K562 (cell line): Measurements from ENCODE around the gene METTL25B. TPM values are rescaled to one million over a fixed set of nuclear protein-coding genes. Genes with fewer than 3 reads are reported as not detected.

Experiments
- ATAC-seq: fragments of 200-7000 bp; cut with Tn5 transposase; 3 replicates; pipeline ENCODE4 v1.9.1; 2020; ENCODE audit warnings: moderate library complexity
- BruUV-seq: library from RNA; stranded (reverse); fragments of 400-500 nt; replicated peaks from 2 replicates; lab custom pipeline; 2021; lab: Mats Ljungman, UMichigan
- CTCF ChIA-PET: fragments of 300-600 bp; formaldehyde crosslinking; extraction: SDS; loops from one replicate; lab custom pipeline; 2021; ENCODE audit warnings: low intra/inter-chr PET ratio; lab: Yijun Ruan, JAX
- POLR2A ChIA-PET: fragments of 300-600, 350-650 bp; sonication (Branson Sonifier 250); formaldehyde crosslinking; extraction: SDS; loops from one replicate; lab custom pipeline; 2021; ENCODE audit warnings: antibody characterized with exemption, inconsistent platforms; lab: Yijun Ruan, JAX
- DNase-seq, 4 experiments: peaks; one replicate each; pipeline versions ENCODE4 v3.0.0 to v3.0.0-alpha.2; 2011 to 2018; ENCODE audit warnings: low spot score in 3 of 4, mixed read lengths in 3 of 4; ENCODE audit errors: extremely low read depth in 1 of 4
- FAIRE-seq: peaks from 2 replicates; lab custom pipeline; 2011; peaks lifted over from hg19 to GRCh38; lab: Jason Lieb, UNC
- H2AFZ ChIP-seq: 2 replicates; pipeline ENCODE4 v1.6.0; 2011; ENCODE audit warnings: low read depth, low read length, control low read depth, inconsistent platforms
- H3K27ac ChIP-seq: fragments of 200-600 bp; 3 replicates; pipeline ENCODE4 v1.8.0; 2011; ENCODE audit warnings: low read depth, mild to moderate bottlenecking, control low read depth, inconsistent platforms, low read length, moderate library complexity, mixed read lengths; ENCODE audit errors: extremely low read depth
- H3K27me3 ChIP-seq, 2 experiments: fragments of 300-600 bp in 1 of 2; 2 replicates in 1 of 2; 3 replicates in 1 of 2; pipeline versions ENCODE4 v1.6.0 to v1.8.0; 2011; ENCODE audit warnings: inconsistent platforms in 2 of 2, low read length in 2 of 2, mild to moderate bottlenecking in 1 of 2, mixed read lengths in 1 of 2, moderate library complexity in 1 of 2; ENCODE audit not compliant: control insufficient read depth in 2 of 2, insufficient read depth in 2 of 2
- H3K36me3 ChIP-seq: fragments of 300-600 bp; 3 replicates; pipeline ENCODE4 v1.8.0; 2011; ENCODE audit warnings: mild to moderate bottlenecking, low read length, inconsistent platforms; ENCODE audit not compliant: control insufficient read depth, insufficient read depth
- H3K4me1 ChIP-seq, 2 experiments: fragments of 200-600 bp in 1 of 2; replicated peaks in 1 of 2; 2 replicates in 1 of 2; 3 replicates in 1 of 2; pipeline versions ENCODE4 v1.5.1 to v1.8.0; 2011; ENCODE audit warnings: inconsistent platforms in 2 of 2, low read length in 2 of 2, mild to moderate bottlenecking in 1 of 2, mixed read lengths in 1 of 2, moderate library complexity in 1 of 2; ENCODE audit not compliant: control insufficient read depth in 2 of 2, insufficient read depth in 2 of 2
- H3K4me2 ChIP-seq: 2 replicates; pipeline ENCODE4 v1.6.1; 2011; ENCODE audit warnings: low read length, control low read depth, inconsistent platforms, mixed read lengths; ENCODE audit not compliant: insufficient read depth
- H3K4me3 ChIP-seq: fragments of 200-600 bp; sonication (generic), shearing (Covaris generic); 2 replicates; pipeline ENCODE4 v1.5.1; 2016; ENCODE audit warnings: control low read depth, inconsistent platforms
- H3K79me2 ChIP-seq: fragments of 200-600 bp; 3 replicates; pipeline ENCODE4 v1.8.0; 2011; ENCODE audit warnings: low read length, inconsistent platforms; ENCODE audit not compliant: control insufficient read depth, insufficient read depth
- H3K9ac ChIP-seq, 2 experiments: 2 replicates each; pipeline versions ENCODE4 v1.6.0 to v1.6.1; 2011; ENCODE audit warnings: low read depth in 2 of 2, low read length in 2 of 2, control low read depth in 1 of 2, inconsistent platforms in 1 of 2, mild to moderate bottlenecking in 1 of 2, mixed read lengths in 1 of 2; ENCODE audit not compliant: insufficient read depth in 1 of 2
- H3K9me1 ChIP-seq: one replicate; pipeline ENCODE4 v1.6.0; 2011; ENCODE audit warnings: inconsistent platforms, mild to moderate bottlenecking, low read length, moderate library complexity; ENCODE audit not compliant: control insufficient read depth, insufficient read depth
- H3K9me3 ChIP-seq: replicated peaks from 2 replicates; pipeline ENCODE4 v1.5.1; 2011; ENCODE audit warnings: low read depth, low read length, inconsistent platforms; ENCODE audit not compliant: control insufficient read depth, insufficient read depth
- H4K20me1 ChIP-seq: replicated peaks from 2 replicates; pipeline ENCODE4 v1.6.1; 2011; ENCODE audit warnings: low read length, inconsistent platforms, mixed read lengths; ENCODE audit not compliant: control insufficient read depth, insufficient read depth
- ARHGAP35 ChIP-seq: fragments of 450-650 bp; IDR thresholded peaks from 2 replicates; pipeline ENCODE4 v1.6.1; 2018; ENCODE audit not compliant: partially characterized antibody
- ATF3 ChIP-seq, 2 experiments: fragments of 450-650 bp in 1 of 2; sonication (generic) in 1 of 2; formaldehyde crosslinking in 1 of 2; IDR thresholded peaks in 1 of 2; conservative IDR thresholded peaks in 1 of 2; 2 replicates each; pipeline versions ENCODE4 v1.6.1 to v1.8.1; 2016 to 2023; ENCODE audit warnings: mild to moderate bottlenecking in 2 of 2, moderate library complexity in 2 of 2, inconsistent platforms in 1 of 2, missing genetic modification reagents in 1 of 2
- MCM3 ChIP-seq: fragments of 450-650 bp; IDR thresholded peaks from 2 replicates; pipeline ENCODE4 v1.6.1; 2016
- NFYB ChIP-seq: IDR thresholded peaks from 2 replicates; pipeline ENCODE4 v1.6.1; 2011; ENCODE audit warnings: mild to moderate bottlenecking, moderate library complexity; ENCODE audit not compliant: insufficient read length; ENCODE audit errors: extremely low read depth
- PTTG1 ChIP-seq: fragments of 450-650 bp; IDR thresholded peaks from 2 replicates; pipeline ENCODE4 v1.6.1; 2016; ENCODE audit warnings: low read depth, mild to moderate bottlenecking, missing genetic modification characterization, missing compliant biosample characterization
- RAD21 ChIP-seq, 2 experiments: fragments of 250-450 bp in 1 of 2; fragments of 450-650 bp in 1 of 2; sonication (Bioruptor Pico) in 1 of 2; formaldehyde crosslinking in 1 of 2; IDR thresholded peaks in 1 of 2; conservative IDR thresholded peaks in 1 of 2; 2 replicates each; pipeline versions ENCODE4 v1.4.0 to v1.8.0; 2020 to 2022; ENCODE audit warnings: mild to moderate bottlenecking in 2 of 2, moderate library complexity in 1 of 2
- RBM25 ChIP-seq: fragments of 200-400 bp; formaldehyde crosslinking; IDR thresholded peaks from 2 replicates; pipeline ENCODE4 v1.6.1; 2018; ENCODE audit warnings: low read length, low read depth, moderate library complexity; ENCODE audit not compliant: severe bottlenecking
- TCF7 ChIP-seq: sonication (generic); IDR thresholded peaks from 2 replicates; pipeline ENCODE4 v1.6.1; 2016; ENCODE audit warnings: antibody characterized with exemption, borderline replicate concordance
- TSHZ1 ChIP-seq: fragments of 250-450 bp; sonication (Bioruptor Pico); IDR thresholded peaks from 2 replicates; pipeline ENCODE4 v1.4.0; 2020; ENCODE audit warnings: mild to moderate bottlenecking, moderate library complexity
- ZC3H8 ChIP-seq: fragments of 450-650 bp; IDR thresholded peaks from 2 replicates; pipeline ENCODE4 v1.6.1; 2017
- ZNF121 ChIP-seq: sonication (generic); formaldehyde crosslinking; conservative IDR thresholded peaks from 2 replicates; pipeline ENCODE4 v1.8.0; 2022; ENCODE audit warnings: missing genetic modification reagents
- ZNF354B ChIP-seq: fragments of 250-450 bp; sonication (Bioruptor Pico); IDR thresholded peaks from 2 replicates; pipeline ENCODE4 v1.4.0; 2020
- ZSCAN29 ChIP-seq: fragments of 450-650 bp; IDR thresholded peaks from 2 replicates; pipeline ENCODE4 v1.6.1; 2017
- WGBS: fragments of 100-300 bp; shearing (Covaris generic); methylation state at CpG from one replicate; pipeline ENCODE4 v1.1.6; 2016; ENCODE audit warnings: low coverage, mixed read lengths; ENCODE audit not compliant: insufficient coverage; ENCODE audit errors: missing lambda C conversion rate; 5-methylcytosine and 5-hydroxymethylcytosine counted together
- in situ Hi-C: fragments of 300-500 bp; cut with MboI; formaldehyde crosslinking; loops from 4 replicates; pipeline ENCODE4 v1.15.0; 2018; ENCODE audit warnings: inconsistent platforms, mixed read lengths
- intact Hi-C: fragments of 100-400 bp; cut with micrococcal nuclease; formaldehyde crosslinking; loops from 2 replicates; pipeline ENCODE4 v1.14.2; 2022
- polyA plus RNA-seq, 8 experiments: library from polyadenylated mRNA; depleted of rRNA in 4 of 8; stranded (reverse) in 5 of 8; unstranded in 3 of 8; fragments of >200 nt; fragmentation: Nextera tagmentation in 2 of 8; fragmentation: Illumina TruSeq in 1 of 8; extraction: Ambion mirVana in 2 of 8; extraction: Trizol in 1 of 8; gene quantifications; 2 replicates each; pipeline versions ENCODE4 v1.2.1 to v1.2.3, GENCODE V29; 2011 to 2014; ENCODE audit warnings: inconsistent platforms in 1 of 8, missing spikeins in 1 of 8
- total RNA-seq, 7 experiments: library from RNA; depleted of rRNA in 6 of 7; stranded (reverse); fragments of >200 nt in 6 of 7; fragmentation: Illumina TruSeq in 2 of 7; extraction: Trizol in 2 of 7; gene quantifications; 2 replicates each; pipeline versions ENCODE4 v1.2.1 to v1.2.3, GENCODE V29; 2011 to 2021; ENCODE audit warnings: low replicate concordance in 1 of 7

METTL25B gene
- total and polyA plus RNA-seq, 9 of the 15 experiments (the other 6 are each of a cell fraction or from before 2014, with no cell fraction given): 7.7 to 48.3 (median 33.1) TPM

GRCh38 chr1:156704166-156704711 is 24.0 kb upstream of the METTL25B start:
- POLR2A ChIA-PET: interaction anchor here (1.0 to 1.6 kb wide), 2 partner anchors 15 to 42 kb away, joined by 3 to 10 read pairs; no protein-coding TSS in a partner anchor
- Histone ChIP-seq H3K9me3 (no peaks in the 10 kb centered on the region), H3K36me3 (no peaks in the 10 kb centered on the region), H3K4me3 (no peak overlapping the region), H3K27me3 (no peaks in the 10 kb centered on the region), H4K20me1 (no peaks in the 10 kb centered on the region), H2AFZ (no peak overlapping the region), H3K79me2 (no peaks in the 10 kb centered on the region), H3K9me1 (no peaks in the 10 kb centered on the region), H3K4me1 (peaks cover 15 to 36% of the 10 kb centered on the region in 2 experiments; a peak in 4 of 5 replicates), H3K27ac (no peak overlapping the region), H3K9ac (peak overlapping the region in 1 of 2 experiments; percentile 54; a peak in 1 of 4 replicates), H3K4me2 (no peak overlapping the region)
- CTCF ChIA-PET: interaction anchor here (1.4 to 4.4 kb wide), 2 partner anchors 15 to 76 kb away, joined by 4 to 64 read pairs; no protein-coding TSS in a partner anchor
- FAIRE-seq (no peak), DNase-seq (no peak), ATAC-seq (no peak)
- intact Hi-C loops: no loop called here
- 57% methylated on average over 7 of the region's 10 CpGs for WGBS
- in situ Hi-C loops: no loop called here
- no peak for TF ChIP-seq PTTG1 (tag)
- TF ChIP-seq RAD21 (CRISPR knock-in tag; conservative IDR thresholded peaks at IDR 0.05 in 1 of 2, IDR thresholded peaks at IDR 0.05 in 1 of 2): no peak
- no peak for TF ChIP-seq ZNF354B (CRISPR knock-in tag)
- TF ChIP-seq ATF3 (IDR thresholded peaks at IDR 0.05): no peak
- TF ChIP-seq ATF3 (CRISPR knock-in tag; conservative IDR thresholded peaks at IDR 0.05): no peak
- TF ChIP-seq ZSCAN29: no peak
- no peak for TF ChIP-seq NFYB
- no peak for TF ChIP-seq RBM25
- no peak for TF ChIP-seq ARHGAP35
- no peak for TF ChIP-seq ZC3H8
- TF ChIP-seq ZNF121: no peak
- TF ChIP-seq TCF7: no peak
- TF ChIP-seq MCM3: no peak
- no peak for TF ChIP-seq TSHZ1
- no TSS peak for BruUV-seq
